Measurements from ENCODE around the gene EXT2. TPM values are rescaled to one million over a fixed set of nuclear protein-coding genes. Genes with fewer than 3 reads are reported as not detected.

Gene EXT2
- total RNA-seq, 4 donors from 2014 or later = 20.4 to 24.8 (median 23.1) TPM

GRCh38 chr11:44208976-44209603 is 113.6 kb downstream of the EXT2 start:
- H3K9me3 ChIP-seq = no peaks in the 10 kb centered on the region
- no peak overlapping the region for H3K27ac ChIP-seq
- intact Hi-C loops (cut with DNase I; ENCODE audit: low total_unique reads) (no loop called here), in situ Hi-C loops (cut with MboI; ENCODE audit: low sequenced_read_pairs in 4 of 4) (no loop called here)
- no peak overlapping the region for H3K4me3 ChIP-seq
- H3K36me3 ChIP-seq = peaks cover 0 to 9% of the 10 kb centered on the region in 2 donors
- no peak for TF ChIP-seq CTCF (IDR thresholded peaks at IDR 0.05 in 4 of 5, conservative IDR thresholded peaks at IDR 0.05 in 1 of 5)
- TF ChIP-seq POLR2A (IDR thresholded peaks at IDR 0.05) = no peak
- DNase-seq (no peak), ATAC-seq (no peak)
- no peaks in the 10 kb centered on the region for H3K27me3 ChIP-seq
- H3K4me1 ChIP-seq = peaks cover 16 to 21% of the 10 kb centered on the region in 2 donors

GRCh38 chr11:44212128-44212527 is 116.7 kb downstream of the EXT2 start:
- H3K36me3 ChIP-seq = peaks cover 0 to 5% of the 10 kb centered on the region in 2 donors
- no peak overlapping the region for H3K4me3 ChIP-seq
- DNase-seq (no peak), ATAC-seq (no peak)
- H3K4me1 ChIP-seq = no peaks in the 10 kb centered on the region
- H3K27ac ChIP-seq = no peak overlapping the region
- H3K27me3 ChIP-seq = no peaks in the 10 kb centered on the region
- H3K9me3 ChIP-seq = no peaks in the 10 kb centered on the region
- in situ Hi-C loops (cut with MboI; ENCODE audit: low sequenced_read_pairs in 4 of 4) (no loop called here), intact Hi-C loops (cut with DNase I; ENCODE audit: low total_unique reads) (no loop called here)
- no peak for TF ChIP-seq POLR2A (IDR thresholded peaks at IDR 0.05)
- TF ChIP-seq CTCF (IDR thresholded peaks at IDR 0.05 in 4 of 5, conservative IDR thresholded peaks at IDR 0.05 in 1 of 5) = no peak

DNA sequence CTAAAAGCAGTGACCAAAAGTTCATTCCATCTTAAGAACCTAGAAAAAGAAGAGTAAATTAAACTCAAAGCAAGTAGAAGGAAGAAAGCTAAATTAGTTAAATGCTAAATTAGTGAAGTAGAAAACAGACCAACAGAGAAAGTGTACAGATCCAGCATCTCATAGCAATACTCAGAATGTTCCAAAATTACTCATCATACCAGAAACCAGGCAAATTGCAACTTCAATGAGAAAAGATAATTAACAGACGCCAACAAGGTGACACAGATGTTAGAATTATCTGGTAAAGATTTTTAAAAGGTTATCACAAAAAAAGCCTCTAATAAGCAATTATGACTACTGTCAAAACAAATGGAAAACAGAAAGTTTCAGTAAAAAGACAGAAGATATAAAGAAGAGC is 117.7 kb downstream of the EXT2 start:
- TF ChIP-seq POLR2A (IDR thresholded peaks at IDR 0.05) (no peak), CTCF (IDR thresholded peaks at IDR 0.05 in 4 of 5, conservative IDR thresholded peaks at IDR 0.05 in 1 of 5) (no peak)
- no peak for DNase-seq
- ATAC-seq = no peak
- no peaks in the 10 kb centered on the region for H3K9me3 ChIP-seq
- no peak overlapping the region for H3K4me3 ChIP-seq
- intact Hi-C loops (cut with DNase I; ENCODE audit: low total_unique reads) (no loop called here), in situ Hi-C loops (cut with MboI; ENCODE audit: low sequenced_read_pairs in 4 of 4) (no loop called here)
- peaks cover 0 to 3% of the 10 kb centered on the region in 2 donors for H3K4me1 ChIP-seq
- no peak overlapping the region for H3K27ac ChIP-seq
- H3K36me3 ChIP-seq = no peaks in the 10 kb centered on the region
- H3K27me3 ChIP-seq = no peaks in the 10 kb centered on the region

- ATAC-seq = no peak
Observed at GRCh38 chr11:44217432-44217831, 122.0 kb downstream of the EXT2 start.

More at GRCh38 chr11:44217432-44217831, 122.0 kb downstream of the EXT2 start:
- H3K36me3 ChIP-seq = no peaks in the 10 kb centered on the region
- in situ Hi-C loops (cut with MboI; ENCODE audit: low sequenced_read_pairs in 4 of 4) (no loop called here), intact Hi-C loops (cut with DNase I; ENCODE audit: low total_unique reads) (no loop called here)
- no peak for DNase-seq
- H3K4me3 ChIP-seq = no peak overlapping the region
- TF ChIP-seq CTCF (IDR thresholded peaks at IDR 0.05 in 4 of 5, conservative IDR thresholded peaks at IDR 0.05 in 1 of 5) = no peak
- no peak for TF ChIP-seq POLR2A (IDR thresholded peaks at IDR 0.05)
- H3K27me3 ChIP-seq = no peaks in the 10 kb centered on the region
- H3K27ac ChIP-seq = no peak overlapping the region
- peaks cover 3 to 4% of the 10 kb centered on the region in 2 donors for H3K4me1 ChIP-seq
- no peaks in the 10 kb centered on the region for H3K9me3 ChIP-seq
